ENCODE measurements around the gene AKT3. TPM values are rescaled to one million over a fixed set of nuclear protein-coding genes. Genes with fewer than 3 reads are reported as not detected.

AKT3 gene
- total RNA-seq, 2 experiments from 2014 or later, result 80.4 to 88.5 TPM

- intact Hi-C loops (cut with DNase I, micrococcal nuclease), result no loop called here
- H3K4me1 Mint-ChIP-seq (ENCODE audit: low read depth), result no peaks in the 10 kb centered on the region
- H3K27me3 Mint-ChIP-seq, result no peaks in the 10 kb centered on the region
- no peak overlapping the region for H3K27ac Mint-ChIP-seq
- H3K36me3 ChIP-seq (ENCODE audit: insufficient read depth, low read length), result no peaks in the 10 kb centered on the region
- H3K4me3 Mint-ChIP-seq, result no peak overlapping the region
- no peak for TF ChIP-seq CTCF (IDR thresholded peaks at IDR 0.05)
- H3K27me3 ChIP-seq (ENCODE audit: control insufficient read depth in 1 of 2, insufficient read depth in 2 of 2, low read length in 2 of 2), result no peaks in the 10 kb centered on the region
- CTCF ChIA-PET, result no interaction called here
- no peak overlapping the region for H3K27ac ChIP-seq (ENCODE audit: low read depth in 1 of 2, low read length in 2 of 2)
- H3K9me3 Mint-ChIP-seq, result no peaks in the 10 kb centered on the region
- H3K4me1 ChIP-seq (ENCODE audit: insufficient read depth, low read length), result no peaks in the 10 kb centered on the region
- no peak overlapping the region for H3K4me3 ChIP-seq (ENCODE audit: low read length)
- no peak for ATAC-seq (ENCODE audit: poor library complexity)
- DNase-seq, result no peak
- H3K36me3 Mint-ChIP-seq (ENCODE audit: low read depth), result peaks cover 27% of the 10 kb centered on the region
- POLR2A ChIA-PET, result interaction anchor here (0.7 kb wide), 1 partner anchor 63 kb away, joined by 3 read pairs; no protein-coding TSS in a partner anchor
- no peaks in the 10 kb centered on the region for H3K9me3 ChIP-seq (ENCODE audit: control insufficient read depth in 1 of 2, insufficient read depth in 1 of 2, low read length in 2 of 2)
Measured at GRCh38 chr1:243462929-243463697, 386.9 kb downstream of the AKT3 start.

GRCh38 chr1:243461700-243462099, 388.3 kb downstream of the AKT3 start:
- no peak for TF ChIP-seq CTCF (IDR thresholded peaks at IDR 0.05)
- ChIA-PET CTCF (no interaction called here), POLR2A (no interaction called here)
- Histone ChIP-seq H3K27me3 (ENCODE audit: control insufficient read depth in 1 of 2, insufficient read depth in 2 of 2, low read length in 2 of 2) (no peaks in the 10 kb centered on the region), H3K36me3 (ENCODE audit: insufficient read depth, low read length) (no peaks in the 10 kb centered on the region), H3K27ac (ENCODE audit: low read depth in 1 of 2, low read length in 2 of 2) (no peak overlapping the region), H3K4me1 (ENCODE audit: insufficient read depth, low read length) (no peaks in the 10 kb centered on the region), H3K4me3 (ENCODE audit: low read length) (no peak overlapping the region), H3K9me3 (ENCODE audit: control insufficient read depth in 1 of 2, insufficient read depth in 1 of 2, low read length in 2 of 2) (no peaks in the 10 kb centered on the region)
- H3K27me3 Mint-ChIP-seq, result no peaks in the 10 kb centered on the region
- H3K4me1 Mint-ChIP-seq (ENCODE audit: low read depth), result no peaks in the 10 kb centered on the region
- no peak overlapping the region for H3K27ac Mint-ChIP-seq
- no peak for ATAC-seq (ENCODE audit: poor library complexity)
- intact Hi-C loops (cut with DNase I, micrococcal nuclease), result no loop called here
- H3K4me3 Mint-ChIP-seq, result no peak overlapping the region
- no peaks in the 10 kb centered on the region for H3K9me3 Mint-ChIP-seq
- DNase-seq, result no peak
- peaks cover 29% of the 10 kb centered on the region for H3K36me3 Mint-ChIP-seq (ENCODE audit: low read depth)

GRCh38 chr1:243459059-243459458, 391.0 kb downstream of the AKT3 start:
- H3K27ac ChIP-seq (ENCODE audit: low read depth in 1 of 2, low read length in 2 of 2), result no peak overlapping the region
- H3K4me1 ChIP-seq (ENCODE audit: insufficient read depth, low read length), result no peaks in the 10 kb centered on the region
- H3K9me3 ChIP-seq (ENCODE audit: control insufficient read depth in 1 of 2, insufficient read depth in 1 of 2, low read length in 2 of 2), result no peaks in the 10 kb centered on the region
- ATAC-seq (ENCODE audit: poor library complexity), result no peak
- H3K4me3 ChIP-seq (ENCODE audit: low read length), result no peak overlapping the region
- H3K27ac Mint-ChIP-seq, result no peak overlapping the region
- H3K4me1 Mint-ChIP-seq (ENCODE audit: low read depth), result no peaks in the 10 kb centered on the region
- H3K4me3 Mint-ChIP-seq, result no peak overlapping the region
- TF ChIP-seq CTCF (IDR thresholded peaks at IDR 0.05), result no peak
- no peak for DNase-seq
- H3K27me3 ChIP-seq (ENCODE audit: control insufficient read depth in 1 of 2, insufficient read depth in 2 of 2, low read length in 2 of 2), result no peaks in the 10 kb centered on the region
- ChIA-PET CTCF (interaction anchor here (0.5 kb wide), 1 partner anchor 27 kb away, joined by 4 read pairs; no protein-coding TSS in a partner anchor), POLR2A (no interaction called here)
- no peaks in the 10 kb centered on the region for H3K9me3 Mint-ChIP-seq
- H3K27me3 Mint-ChIP-seq, result no peaks in the 10 kb centered on the region
- H3K36me3 ChIP-seq (ENCODE audit: insufficient read depth, low read length), result no peaks in the 10 kb centered on the region
- H3K36me3 Mint-ChIP-seq (ENCODE audit: low read depth), result peaks cover 40% of the 10 kb centered on the region
- intact Hi-C loops (cut with DNase I, micrococcal nuclease), result no loop called here
